K562 (cell line): ENCODE measurements around the gene OOSP1. TPM values are rescaled to one million over a fixed set of nuclear protein-coding genes. Genes with fewer than 3 reads are reported as not detected.
A peak's percentile ranks its signal among the peaks of the same experiment; 100 is the strongest.

Source experiments
- ARID1B ChIP-seq: fragments of 450-650 bp; IDR thresholded peaks from 2 replicates; pipeline ENCODE4 v1.6.1; 2016; ENCODE audit warnings: antibody characterized with exemption, mild to moderate bottlenecking, inconsistent platforms
- ATF7 ChIP-seq: fragments of 450-650 bp; IDR thresholded peaks from 2 replicates; pipeline ENCODE4 v1.7.1; 2014; ENCODE audit warnings: mild to moderate bottlenecking, moderate library complexity
- CEBPG ChIP-seq, 3 experiments: fragments of 200-800 bp in 1 of 3; sonication (Bioruptor generic) in 1 of 3; sonication (generic) in 1 of 3; formaldehyde crosslinking in 1 of 3; IDR thresholded peaks in 2 of 3; conservative IDR thresholded peaks in 1 of 3; 2 replicates each; pipeline versions ENCODE4 v1.6.1 to v1.8.0; 2016 to 2022; ENCODE audit warnings: missing compliant biosample characterization in 2 of 3, missing genetic modification characterization in 2 of 3, mild to moderate bottlenecking in 1 of 3, missing genetic modification reagents in 1 of 3
- CTBP1 ChIP-seq: fragments of 450-650 bp; IDR thresholded peaks from 2 replicates; pipeline ENCODE4 v1.6.1; 2016; ENCODE audit warnings: borderline replicate concordance
- ESRRA ChIP-seq: fragments of 450-650 bp; IDR thresholded peaks from 2 replicates; pipeline ENCODE4 v1.6.1; 2014; ENCODE audit warnings: low read depth, mild to moderate bottlenecking, moderate library complexity, borderline replicate concordance
- FOXA3 ChIP-seq, 2 experiments: fragments of 450-650 bp in 1 of 2; sonication (generic) in 1 of 2; formaldehyde crosslinking; IDR thresholded peaks in 1 of 2; conservative IDR thresholded peaks in 1 of 2; 2 replicates each; pipeline versions ENCODE4 v1.4.0 to v1.8.0; 2020 to 2022; ENCODE audit warnings: mild to moderate bottlenecking in 2 of 2, missing genetic modification reagents in 1 of 2
- GATA2 ChIP-seq: sonication (generic); formaldehyde crosslinking; IDR thresholded peaks from 2 replicates; pipeline ENCODE4 v1.4.0; 2020; ENCODE audit warnings: mild to moderate bottlenecking, missing genetic modification reagents
- GTF2A2 ChIP-seq: IDR thresholded peaks from 2 replicates; pipeline ENCODE4 v1.6.1; 2016; ENCODE audit warnings: mild to moderate bottlenecking, missing genetic modification characterization, missing compliant biosample characterization
- HDAC2 ChIP-seq: fragments of 450-650 bp; IDR thresholded peaks from 2 replicates; pipeline ENCODE4 v1.6.1; 2016; ENCODE audit warnings: mild to moderate bottlenecking
- KAT8 ChIP-seq: fragments of 450-650 bp; IDR thresholded peaks from 2 replicates; pipeline ENCODE4 v1.6.1; 2016; ENCODE audit warnings: low read depth, mild to moderate bottlenecking
- KDM1A ChIP-seq, 2 experiments: fragments of 450-650 bp; IDR thresholded peaks; 2 replicates each; pipeline ENCODE4 v1.6.1; 2016; ENCODE audit warnings: mild to moderate bottlenecking in 2 of 2
- NFE2L1 ChIP-seq: fragments of 450-650 bp; IDR thresholded peaks from 2 replicates; pipeline ENCODE4 v1.6.1; 2016; ENCODE audit warnings: missing genetic modification characterization, low read depth, mild to moderate bottlenecking, missing compliant biosample characterization, moderate library complexity, borderline replicate concordance
- NFIC ChIP-seq: fragments of 450-650 bp; IDR thresholded peaks from 2 replicates; pipeline ENCODE4 v1.6.1; 2017; ENCODE audit warnings: mild to moderate bottlenecking, inconsistent platforms
- PBX2 ChIP-seq, 2 experiments: IDR thresholded peaks in 1 of 2; conservative IDR thresholded peaks in 1 of 2; 2 replicates each; pipeline ENCODE4 v1.6.1; 2016; ENCODE audit warnings: low read depth in 2 of 2, mild to moderate bottlenecking in 1 of 2, missing compliant biosample characterization in 1 of 2, missing genetic modification characterization in 1 of 2, moderate library complexity in 1 of 2
- PML ChIP-seq: IDR thresholded peaks from 2 replicates; pipeline ENCODE4 v1.6.1; 2012; ENCODE audit warnings: low read length, inconsistent platforms
- RCOR1 ChIP-seq, 2 experiments: IDR thresholded peaks; 2 replicates each; pipeline ENCODE4 v1.6.1; 2012; ENCODE audit warnings: low read depth in 2 of 2, low read length in 2 of 2, borderline replicate concordance in 1 of 2, improper control_type of control experiment in 1 of 2
- SMARCC2 ChIP-seq: fragments of 450-650 bp; IDR thresholded peaks from 2 replicates; pipeline ENCODE4 v1.6.1; 2017; ENCODE audit warnings: antibody characterized with exemption, moderate library complexity, mild to moderate bottlenecking, low read depth
- SMARCE1 ChIP-seq: fragments of 450-650 bp; IDR thresholded peaks from 2 replicates; pipeline ENCODE4 v1.7.1; 2016; ENCODE audit warnings: mild to moderate bottlenecking
- YBX1 ChIP-seq: fragments of 450-650 bp; IDR thresholded peaks from 2 replicates; pipeline ENCODE4 v1.7.1; 2016; ENCODE audit warnings: mild to moderate bottlenecking
- ZNF316 ChIP-seq: fragments of 450-650 bp; IDR thresholded peaks from 2 replicates; pipeline ENCODE4 v1.6.1; 2016
- ZNF609 ChIP-seq: sonication (generic); formaldehyde crosslinking; IDR thresholded peaks from 2 replicates; pipeline ENCODE4 v1.8.1; 2023; ENCODE audit warnings: missing genetic modification reagents, mild to moderate bottlenecking, borderline replicate concordance
- ZNF695 ChIP-seq: fragments of 450-650 bp; formaldehyde crosslinking; IDR thresholded peaks from 2 replicates; pipeline ENCODE4 v1.4.0; 2020; ENCODE audit warnings: mild to moderate bottlenecking, moderate library complexity
- ZSCAN32 ChIP-seq: fragments of 450-650 bp; formaldehyde crosslinking; IDR thresholded peaks from 2 replicates; pipeline ENCODE4 v1.4.0; 2020; ENCODE audit warnings: mild to moderate bottlenecking, moderate library complexity
- polyA plus RNA-seq, 8 experiments: library from polyadenylated mRNA; depleted of rRNA in 4 of 8; stranded (reverse) in 5 of 8; unstranded in 3 of 8; fragments of >200 nt; fragmentation: Nextera tagmentation in 2 of 8; fragmentation: Illumina TruSeq in 1 of 8; extraction: Ambion mirVana in 2 of 8; extraction: Trizol in 1 of 8; gene quantifications; 2 replicates each; pipeline versions ENCODE4 v1.2.1 to v1.2.3, GENCODE V29; 2011 to 2014; ENCODE audit warnings: inconsistent platforms in 1 of 8, missing spikeins in 1 of 8
- total RNA-seq, 7 experiments: library from RNA; depleted of rRNA in 6 of 7; stranded (reverse); fragments of >200 nt in 6 of 7; fragmentation: Illumina TruSeq in 2 of 7; extraction: Trizol in 2 of 7; gene quantifications; 2 replicates each; pipeline versions ENCODE4 v1.2.1 to v1.2.3, GENCODE V29; 2011 to 2021; ENCODE audit warnings: low replicate concordance in 1 of 7

OOSP1 gene
- total and polyA plus RNA-seq, 9 of the 15 experiments (the other 6 are each of a cell fraction or from before 2014, with no cell fraction given) = 0.14 to 3.0 (median 0.61) TPM

- TF ChIP-seq PBX2 (CRISPR knock-in tag; IDR thresholded peaks at IDR 0.05; ENCODE audit: low read depth) (no peak), PBX2 (tag; conservative IDR thresholded peaks at IDR 0.05; ENCODE audit: low read depth) (no peak), ZNF695 (no peak), FOXA3 (CRISPR knock-in tag; conservative IDR thresholded peaks at IDR 0.05 in 1 of 2, IDR thresholded peaks at IDR 0.05 in 1 of 2) (peak in 1 of 2 experiments; percentile 74; a peak in 2 of 4 replicates), PML (no peak), SMARCC2 (peak; percentile 27; the same call in 1 of the 2 replicates), ZSCAN32 (no peak), YBX1 (no peak), KAT8 (no peak), NFE2L1 (tag) (0 out of 2 replicates have a peak, but pooled peaks have one; percentile 4), RCOR1 (IDR thresholded peaks at IDR 0.05; ENCODE audit: borderline replicate concordance in 1 of 2, low read depth in 2 of 2, low read length in 2 of 2) (peak in 1 of 2 experiments; percentile 94; a peak in 2 of 4 replicates), HDAC2 (peak; percentile 54; the same call in 1 of the 2 replicates), SMARCE1 (peak; percentile 41; the same call in 1 of the 2 replicates), ATF7 (peak; percentile 36; the same call in 1 of the 2 replicates), ZNF609 (no peak), GTF2A2 (tag) (no peak), GATA2 (CRISPR knock-in tag) (0 out of 2 replicates have a peak, but pooled peaks have one; percentile 17), CEBPG (CRISPR knock-in tag; IDR thresholded peaks at IDR 0.05) (no peak; the same call in 1 of the 2 replicates), CEBPG (tag; conservative IDR thresholded peaks at IDR 0.05 in 1 of 2, IDR thresholded peaks at IDR 0.05 in 1 of 2) (no peak), ZNF316 (peak; percentile 64), KDM1A (IDR thresholded peaks at IDR 0.05) (peak; percentile 86 to 89), CTBP1 (no peak), ARID1B (peak; percentile 40; the same call in 1 of the 2 replicates), NFIC (peak; percentile 88), ESRRA (peak; percentile 73; the same call in 1 of the 2 replicates)
These were observed 39.6 kb upstream of the OOSP1 start (continued) for GRCh38 chr11:59898650-59899049.
